Activated CD4-positive, alpha-beta memory T cell treated with anti-CD3 and anti-CD28 coated beads, Interleukin-2, amount 10 ng/mL, durations not matched to agents 7 days and 5 days (primary cell): ENCODE data around the gene ELAVL4. TPM values are rescaled to one million over a fixed set of nuclear protein-coding genes. Genes with fewer than 3 reads are reported as not detected.

ENCODE experiments used
- CTCF ChIA-PET: fragments of 350-600 bp; sonication (Branson Sonifier 250); formaldehyde crosslinking; loops from one replicate; lab custom pipeline; 2021; ENCODE audit warnings: antibody characterized with exemption, inconsistent platforms; lab: Charles Lee
- POLR2A ChIA-PET: fragments of 350-600 bp; sonication (Branson Sonifier 250); formaldehyde crosslinking; loops from one replicate; lab custom pipeline; 2021; ENCODE audit warnings: antibody characterized with exemption; lab: Charles Lee
- DNase-seq: peaks from one replicate; pipeline ENCODE4 v3.0.0-alpha.2; 2020
- H3K27ac Mint-ChIP-seq: one replicate; pipeline ENCODE4 v1.8.0; 2021; ENCODE audit warnings: mild to moderate bottlenecking, mixed read lengths
- H3K27me3 Mint-ChIP-seq: one replicate; pipeline ENCODE4 v1.8.0; 2021; ENCODE audit warnings: mixed read lengths
- H3K36me3 Mint-ChIP-seq: one replicate; pipeline ENCODE4 v1.8.0; 2021; ENCODE audit warnings: low read depth, mixed read lengths
- H3K4me1 Mint-ChIP-seq: one replicate; pipeline ENCODE4 v1.8.0; 2021; ENCODE audit warnings: mixed read lengths
- H3K4me3 Mint-ChIP-seq: one replicate; pipeline ENCODE4 v1.8.0; 2021; ENCODE audit warnings: mild to moderate bottlenecking, mixed read lengths
- H3K9me3 Mint-ChIP-seq: one replicate; pipeline ENCODE4 v1.8.0; 2021; ENCODE audit warnings: mixed read lengths
- total RNA-seq, 2 experiments: library from RNA; stranded (reverse); gene quantifications; one replicate each; pipeline ENCODE4 v1.2.3, GENCODE V29; 2021

ELAVL4 gene
- total RNA-seq, 2 experiments from 2014 or later = not detected

DNA sequence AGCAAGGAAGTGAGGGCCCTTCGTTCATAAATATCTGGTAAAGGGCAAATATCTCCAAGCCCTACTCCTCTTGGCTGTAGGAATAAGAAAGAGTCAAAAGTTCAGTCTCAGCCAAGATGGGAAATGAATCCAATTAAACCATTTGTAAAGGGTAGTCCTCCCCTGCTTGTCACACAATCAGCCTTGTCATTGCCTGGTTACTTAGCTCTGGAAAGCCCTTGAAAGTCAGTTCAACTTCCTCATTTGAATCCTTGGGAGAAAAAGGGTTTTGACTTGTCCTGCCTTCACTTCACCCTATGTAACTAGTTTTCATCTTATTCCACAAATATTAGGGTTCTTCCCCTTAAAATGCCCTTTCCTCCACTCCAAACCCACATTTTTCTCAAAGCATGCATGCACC is 100.0 kb downstream of the ELAVL4 start:
- Mint-ChIP-seq H3K27ac (no peak overlapping the region), H3K27me3 (no peaks in the 10 kb centered on the region), H3K36me3 (no peaks in the 10 kb centered on the region), H3K9me3 (no peaks in the 10 kb centered on the region), H3K4me1 (no peaks in the 10 kb centered on the region), H3K4me3 (no peak overlapping the region)
- CTCF ChIA-PET = no interaction called here
- POLR2A ChIA-PET = no interaction called here
- DNase-seq = no peak

DNA sequence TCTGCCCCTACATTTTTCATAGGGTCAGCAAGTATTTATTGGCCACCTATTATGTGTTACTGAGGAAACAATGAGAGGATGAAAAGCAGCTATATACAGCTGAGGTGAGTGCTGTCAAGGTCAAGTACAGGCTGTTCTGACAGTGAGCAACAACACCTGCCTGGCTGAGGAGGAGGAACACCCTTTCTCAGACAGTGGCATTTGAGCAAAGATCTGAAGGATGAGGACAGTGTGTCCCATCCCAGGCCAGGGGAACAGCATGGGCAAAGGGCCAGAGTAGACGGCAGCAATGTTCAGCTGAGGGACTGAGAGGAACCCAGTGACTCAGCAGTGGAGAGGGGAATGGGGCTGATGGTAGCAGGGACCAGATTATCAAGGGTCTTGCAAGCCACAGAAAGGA is 101.0 kb downstream of the ELAVL4 start:
- Mint-ChIP-seq H3K36me3 (no peaks in the 10 kb centered on the region), H3K27me3 (no peaks in the 10 kb centered on the region), H3K4me3 (no peak overlapping the region), H3K4me1 (no peaks in the 10 kb centered on the region), H3K9me3 (no peaks in the 10 kb centered on the region), H3K27ac (no peak overlapping the region)
- ChIA-PET CTCF (no interaction called here), POLR2A (no interaction called here)
- no peak for DNase-seq

DNA sequence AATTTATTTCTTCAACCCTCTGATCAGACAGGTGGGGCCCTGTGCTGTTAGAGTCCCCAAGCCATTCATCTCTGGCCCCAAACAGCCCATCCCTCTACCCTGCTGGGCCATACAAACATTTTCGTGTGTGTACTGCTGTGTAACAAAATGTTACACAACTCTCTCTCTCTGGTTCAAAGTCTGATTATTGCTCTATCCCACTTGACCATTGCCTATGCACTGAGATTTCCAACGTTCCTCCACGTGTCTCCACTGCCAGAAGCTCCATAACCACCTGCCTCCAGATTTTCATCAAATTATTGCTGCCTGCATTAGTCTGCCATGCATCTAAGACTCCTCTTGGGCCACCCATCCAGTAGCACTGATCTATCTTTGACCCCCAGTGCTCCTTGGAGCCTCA is 104.8 kb downstream of the ELAVL4 start:
- Mint-ChIP-seq H3K4me3 (no peak overlapping the region), H3K36me3 (no peaks in the 10 kb centered on the region), H3K27me3 (no peaks in the 10 kb centered on the region), H3K4me1 (no peaks in the 10 kb centered on the region), H3K27ac (no peak overlapping the region), H3K9me3 (no peaks in the 10 kb centered on the region)
- ChIA-PET POLR2A (no interaction called here), CTCF (no interaction called here)
- DNase-seq = no peak

DNA sequence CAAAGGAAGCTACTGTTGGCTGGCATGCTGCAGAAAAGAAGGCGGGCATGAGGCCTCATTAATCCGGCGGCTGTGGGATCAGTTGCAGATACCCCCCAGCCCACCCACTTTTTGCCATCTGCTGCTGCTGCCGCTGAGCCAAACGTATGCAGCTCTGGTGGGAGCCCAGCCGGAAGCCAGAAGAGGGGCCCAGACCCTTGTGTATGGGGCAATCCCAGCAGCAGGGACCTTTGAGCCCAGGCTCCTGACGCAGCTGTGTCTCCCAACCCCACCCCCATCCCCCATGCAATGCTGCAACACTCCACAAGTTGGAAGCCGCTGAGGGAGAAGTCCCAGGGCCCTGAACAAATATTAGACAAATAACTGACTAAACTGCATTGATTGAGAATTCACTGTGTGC is 106.0 kb downstream of the ELAVL4 start:
- ChIA-PET CTCF (no interaction called here), POLR2A (no interaction called here)
- no peaks in the 10 kb centered on the region for H3K9me3 Mint-ChIP-seq
- H3K4me3 Mint-ChIP-seq = no peak overlapping the region
- no peak overlapping the region for H3K27ac Mint-ChIP-seq
- no peak for DNase-seq
- no peaks in the 10 kb centered on the region for H3K27me3 Mint-ChIP-seq
- H3K36me3 Mint-ChIP-seq = no peaks in the 10 kb centered on the region
- no peaks in the 10 kb centered on the region for H3K4me1 Mint-ChIP-seq

DNA sequence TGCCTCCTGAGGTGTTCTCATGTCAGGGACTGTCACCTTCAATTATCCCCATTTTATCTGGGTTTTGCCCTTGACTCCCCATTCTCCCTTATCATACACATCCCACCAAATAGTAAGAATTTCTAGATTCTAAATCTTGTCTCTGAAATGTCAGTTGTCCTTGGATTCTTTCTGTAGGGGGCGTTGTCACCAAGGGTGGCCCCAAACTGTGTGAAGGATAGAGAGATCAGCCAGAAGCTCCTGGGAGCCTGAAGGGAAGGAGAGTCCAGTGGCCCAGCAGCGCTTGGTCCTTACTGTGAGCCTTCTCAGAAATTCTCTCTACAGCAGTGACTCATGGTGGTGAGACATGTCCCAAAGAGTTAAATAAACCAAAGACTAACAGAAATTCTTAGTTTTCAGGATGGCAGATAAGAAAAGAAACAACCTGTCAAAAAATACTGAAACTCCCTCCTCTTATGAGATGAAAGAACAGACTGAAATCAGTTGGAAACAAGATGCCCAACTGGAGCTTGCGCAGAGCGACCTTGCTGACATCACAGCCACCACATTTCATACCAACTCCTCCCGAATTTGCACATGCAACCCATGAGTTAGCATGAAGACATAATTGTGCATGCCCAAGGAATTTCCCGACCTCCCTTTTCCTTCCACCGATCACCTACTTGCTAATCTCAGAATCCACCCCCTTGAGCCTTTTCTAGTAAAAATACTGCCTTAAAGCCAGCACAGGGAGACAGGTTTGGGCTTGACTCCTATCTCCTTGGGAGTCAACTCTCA is 109.8 kb downstream of the ELAVL4 start:
- DNase-seq = no peak
- CTCF ChIA-PET = no interaction called here

DNA sequence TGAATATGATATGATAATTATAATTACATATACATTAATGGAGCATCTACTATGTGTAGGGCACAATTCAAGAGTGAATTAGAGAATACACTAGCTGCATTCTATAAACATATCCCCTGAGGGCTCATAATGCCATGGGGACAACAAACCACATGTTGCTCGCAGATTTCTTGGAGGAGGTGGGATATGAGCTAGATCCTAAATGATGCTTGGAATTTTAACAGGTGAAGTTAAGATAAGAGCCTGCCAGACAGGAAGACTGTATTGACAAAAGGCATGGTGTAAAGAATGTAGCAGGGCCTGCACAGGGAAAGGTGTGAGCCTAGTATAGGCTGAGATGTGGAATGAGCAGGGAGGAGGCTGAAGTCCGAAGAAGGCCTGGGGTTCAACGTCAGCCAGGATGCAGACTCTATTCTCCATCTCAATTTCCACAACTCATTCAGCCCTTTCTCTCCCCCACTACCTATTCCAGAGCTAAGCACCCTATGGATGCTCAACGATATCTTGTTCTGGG is 120.2 kb downstream of the ELAVL4 start:
- Mint-ChIP-seq H3K4me1 (no peaks in the 10 kb centered on the region), H3K4me3 (no peak overlapping the region), H3K9me3 (peaks cover 14% of the 10 kb centered on the region), H3K36me3 (no peaks in the 10 kb centered on the region), H3K27ac (no peak overlapping the region), H3K27me3 (no peaks in the 10 kb centered on the region)
- CTCF ChIA-PET = no interaction called here
- POLR2A ChIA-PET = no interaction called here
- no peak for DNase-seq

More for the DNA sequence above, 109.8 kb downstream of the ELAVL4 start:
- Mint-ChIP-seq H3K4me1 (no peaks in the 10 kb centered on the region), H3K27me3 (no peaks in the 10 kb centered on the region), H3K27ac (no peak overlapping the region), H3K36me3 (no peaks in the 10 kb centered on the region), H3K4me3 (no peak overlapping the region), H3K9me3 (no peaks in the 10 kb centered on the region)
- POLR2A ChIA-PET = no interaction called here

DNA sequence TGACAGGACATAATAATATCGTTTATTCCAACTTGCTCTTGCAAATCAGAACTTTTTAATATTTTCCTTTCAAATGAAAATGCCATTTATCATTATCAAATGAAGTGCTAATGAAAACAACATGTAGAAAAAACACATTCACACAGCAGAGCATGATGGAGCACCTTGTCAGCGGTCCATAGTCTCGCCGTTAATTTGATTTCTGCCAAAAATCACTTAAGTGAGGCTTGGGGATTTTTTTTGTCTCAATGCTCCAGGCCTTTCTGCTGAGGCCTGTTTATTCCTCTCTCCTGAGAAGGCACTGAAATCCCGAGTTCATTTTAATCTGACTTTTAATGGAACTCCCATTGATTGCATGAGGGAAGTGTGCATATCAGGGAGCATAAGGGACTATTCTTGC is 122.5 kb downstream of the ELAVL4 start:
- no peak overlapping the region for H3K4me3 Mint-ChIP-seq
- H3K4me1 Mint-ChIP-seq = no peaks in the 10 kb centered on the region
- no peaks in the 10 kb centered on the region for H3K27me3 Mint-ChIP-seq
- H3K27ac Mint-ChIP-seq = no peak overlapping the region
- ChIA-PET POLR2A (no interaction called here), CTCF (no interaction called here)
- H3K9me3 Mint-ChIP-seq = peaks cover 8% of the 10 kb centered on the region
- no peaks in the 10 kb centered on the region for H3K36me3 Mint-ChIP-seq
- DNase-seq = no peak

DNA sequence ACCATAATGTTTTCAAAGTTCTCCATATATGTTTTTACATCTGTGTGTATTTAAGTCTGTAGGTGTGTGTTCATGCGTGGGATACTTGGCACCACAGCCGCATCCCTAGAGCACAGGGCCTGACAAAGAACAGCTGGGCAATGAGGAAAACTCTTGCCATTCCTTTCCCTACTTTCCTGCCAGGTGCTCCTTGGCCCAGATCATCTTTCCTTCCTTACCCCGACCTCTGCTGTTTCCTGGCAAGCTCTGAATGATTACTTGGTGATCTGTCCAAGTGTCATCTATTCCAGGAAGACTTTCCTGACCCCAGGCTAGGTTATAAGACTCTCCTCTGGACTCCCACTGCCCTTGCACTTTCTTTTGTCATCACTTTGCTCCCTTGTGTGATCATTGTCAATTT is 123.6 kb downstream of the ELAVL4 start:
- CTCF ChIA-PET = no interaction called here
- DNase-seq = no peak
- Mint-ChIP-seq H3K36me3 (no peaks in the 10 kb centered on the region), H3K27ac (no peak overlapping the region), H3K27me3 (no peaks in the 10 kb centered on the region), H3K9me3 (peaks cover 3% of the 10 kb centered on the region), H3K4me3 (no peak overlapping the region), H3K4me1 (no peaks in the 10 kb centered on the region)
- POLR2A ChIA-PET = no interaction called here

DNA sequence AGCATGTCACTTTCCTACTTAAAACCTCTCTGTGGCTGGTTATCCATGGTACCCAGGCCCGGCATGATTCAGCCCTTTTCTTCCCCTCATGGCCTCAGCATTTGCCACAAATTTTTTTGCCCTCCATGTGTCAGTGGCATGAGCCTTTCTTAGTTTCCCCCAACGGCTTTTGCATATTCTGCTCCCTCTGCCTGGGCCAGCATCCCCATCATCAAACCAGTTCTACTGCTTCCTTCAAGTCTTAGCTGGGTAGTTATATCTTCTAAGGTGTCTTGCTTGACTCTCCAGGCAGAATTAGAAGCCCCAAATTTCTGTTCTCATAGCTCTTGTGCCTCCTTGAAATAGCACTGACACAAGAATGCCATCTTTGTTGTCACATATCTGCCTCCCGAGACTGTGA is 127.9 kb downstream of the ELAVL4 start:
- ChIA-PET POLR2A (no interaction called here), CTCF (no interaction called here)
- Mint-ChIP-seq H3K9me3 (peaks cover 4% of the 10 kb centered on the region), H3K27ac (no peak overlapping the region), H3K4me1 (no peaks in the 10 kb centered on the region), H3K4me3 (no peak overlapping the region), H3K27me3 (no peaks in the 10 kb centered on the region), H3K36me3 (no peaks in the 10 kb centered on the region)
- DNase-seq = no peak

DNA sequence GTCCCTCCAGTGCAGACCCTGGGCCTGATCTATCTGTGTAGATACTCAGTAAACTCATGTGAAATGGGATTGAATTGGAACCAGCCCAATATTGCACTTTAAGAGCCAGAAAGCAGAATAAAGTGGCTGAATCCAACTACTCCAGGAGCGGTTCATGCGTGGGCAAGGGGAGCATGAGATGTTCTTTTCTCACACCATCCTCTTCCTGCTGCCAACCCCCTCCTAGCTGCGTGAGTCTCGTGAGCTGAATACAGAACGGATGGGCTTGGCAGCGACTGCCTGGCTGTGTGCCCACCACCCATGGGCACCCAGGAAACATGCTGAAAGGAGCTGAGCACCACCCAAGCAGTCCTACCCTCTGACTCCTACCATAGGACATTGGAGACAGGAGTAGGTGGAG is 128.3 kb downstream of the ELAVL4 start:
- CTCF ChIA-PET = no interaction called here
- H3K27ac Mint-ChIP-seq = no peak overlapping the region
- H3K27me3 Mint-ChIP-seq = no peaks in the 10 kb centered on the region
- no peak for DNase-seq
- POLR2A ChIA-PET = no interaction called here
- H3K9me3 Mint-ChIP-seq = peaks cover 6% of the 10 kb centered on the region
- no peaks in the 10 kb centered on the region for H3K36me3 Mint-ChIP-seq
- no peaks in the 10 kb centered on the region for H3K4me1 Mint-ChIP-seq
- no peak overlapping the region for H3K4me3 Mint-ChIP-seq

DNA sequence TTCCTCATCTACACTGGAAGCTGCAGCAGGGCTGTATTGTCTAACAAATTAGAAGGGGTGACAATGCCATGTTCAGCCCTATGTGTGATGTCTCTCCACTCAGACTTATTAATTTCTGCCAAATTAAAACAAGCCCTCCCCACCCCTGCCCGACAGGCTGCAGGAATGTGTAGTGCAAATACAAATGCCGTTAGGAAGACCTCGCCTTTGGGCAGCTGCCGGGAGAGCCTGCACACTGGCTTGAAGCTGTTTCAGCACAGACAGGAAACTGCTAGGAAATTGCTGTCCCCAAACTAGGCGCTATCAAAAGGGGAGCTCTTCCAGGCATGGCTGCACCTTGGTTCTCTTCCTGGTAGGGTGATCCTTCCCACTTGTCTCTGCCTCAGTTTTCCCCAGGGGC is 135.2 kb downstream of the ELAVL4 start:
- H3K36me3 Mint-ChIP-seq = no peaks in the 10 kb centered on the region
- POLR2A ChIA-PET = no interaction called here
- H3K27ac Mint-ChIP-seq = no peak overlapping the region

DNA sequence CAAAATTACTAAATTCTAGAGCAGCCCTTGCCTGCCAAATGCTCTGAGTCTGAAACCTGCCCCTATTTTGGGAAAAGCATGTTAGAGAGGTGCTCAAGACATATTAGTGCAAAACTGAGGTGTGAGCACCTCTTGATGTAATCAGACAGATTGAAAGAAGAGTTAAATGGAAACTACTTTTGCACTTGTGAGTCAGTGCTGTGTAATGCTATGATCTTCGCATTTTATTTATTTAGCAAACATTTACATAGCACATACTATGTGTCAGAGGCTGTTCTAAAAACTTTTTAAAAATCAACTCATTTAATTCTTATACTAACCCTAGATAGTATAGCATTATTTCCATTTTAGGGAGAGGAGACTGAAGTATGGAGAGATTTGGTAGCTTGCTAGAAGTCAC is 138.1 kb downstream of the ELAVL4 start:
- Mint-ChIP-seq H3K27ac (no peak overlapping the region), H3K4me1 (no peaks in the 10 kb centered on the region), H3K27me3 (no peaks in the 10 kb centered on the region), H3K4me3 (no peak overlapping the region), H3K9me3 (peaks cover under 1% of the 10 kb centered on the region), H3K36me3 (no peaks in the 10 kb centered on the region)
- POLR2A ChIA-PET = no interaction called here
- CTCF ChIA-PET = no interaction called here
- no peak for DNase-seq

More for the DNA sequence above, 135.2 kb downstream of the ELAVL4 start:
- Mint-ChIP-seq H3K4me3 (no peak overlapping the region), H3K4me1 (no peaks in the 10 kb centered on the region), H3K27me3 (no peaks in the 10 kb centered on the region), H3K9me3 (peaks cover 3% of the 10 kb centered on the region)
- DNase-seq = no peak
- CTCF ChIA-PET = no interaction called here

DNA sequence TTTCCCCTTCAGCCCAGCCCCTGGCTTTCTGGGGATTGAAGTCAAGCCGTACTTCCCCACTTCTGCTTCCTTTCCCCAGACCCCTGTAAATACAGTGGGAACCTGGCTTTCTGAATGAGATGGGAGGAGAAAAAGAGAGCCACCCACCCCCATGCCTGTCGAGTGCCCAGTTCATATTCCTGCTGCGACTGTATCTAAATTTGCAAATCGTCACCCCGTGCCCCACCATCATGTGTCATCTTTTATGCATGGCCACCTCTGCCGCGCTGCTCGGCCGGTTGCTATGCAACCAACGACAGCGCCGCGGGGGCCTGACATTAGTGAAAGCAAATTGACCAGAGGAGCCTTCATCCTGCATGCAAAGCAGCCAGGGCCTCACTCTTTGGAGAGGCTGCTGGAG is 143.0 kb downstream of the ELAVL4 start:
- no peaks in the 10 kb centered on the region for H3K4me1 Mint-ChIP-seq
- ChIA-PET CTCF (no interaction called here), POLR2A (no interaction called here)
- no peaks in the 10 kb centered on the region for H3K9me3 Mint-ChIP-seq
- H3K27me3 Mint-ChIP-seq = no peaks in the 10 kb centered on the region
- no peaks in the 10 kb centered on the region for H3K36me3 Mint-ChIP-seq
- no peak overlapping the region for H3K4me3 Mint-ChIP-seq
- no peak overlapping the region for H3K27ac Mint-ChIP-seq
- no peak for DNase-seq

DNA sequence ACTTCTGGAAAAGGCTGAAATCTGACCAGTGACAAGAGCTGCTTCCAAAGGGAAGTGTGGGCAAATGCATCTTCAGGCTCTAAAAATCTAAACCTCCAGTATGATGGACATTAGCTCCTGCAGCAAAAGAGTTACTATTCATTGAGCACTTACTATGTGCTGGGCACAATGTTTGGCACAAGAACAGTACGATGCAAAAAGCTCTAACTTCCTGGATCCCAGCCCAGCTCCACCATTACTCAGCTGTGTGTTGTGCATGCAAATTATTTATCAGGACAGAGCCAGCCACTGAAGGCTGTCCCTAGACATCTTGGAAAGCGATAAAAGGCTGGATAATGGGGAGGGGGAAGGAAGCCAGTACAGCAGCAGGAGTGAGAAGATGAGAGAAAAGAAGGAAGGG is 143.5 kb downstream of the ELAVL4 start:
- Mint-ChIP-seq H3K4me1 (no peaks in the 10 kb centered on the region), H3K27ac (no peak overlapping the region), H3K36me3 (no peaks in the 10 kb centered on the region), H3K4me3 (no peak overlapping the region), H3K9me3 (no peaks in the 10 kb centered on the region), H3K27me3 (no peaks in the 10 kb centered on the region)
- CTCF ChIA-PET = no interaction called here
- DNase-seq = no peak
- POLR2A ChIA-PET = no interaction called here
